Gastroesophageal sphincter (tissue), 3 donors: Measurements from ENCODE around the gene PIP4K2B.

Source experiments
- CTCF ChIP-seq, 4 experiments: fragments of 200-600 bp in 2 of 4; fragments of 450-650 bp in 2 of 4; sonication (generic) in 1 of 4; IDR thresholded peaks; one replicate each; pipeline ENCODE4 v1.5.1; 2017 to 2019; ENCODE audit warnings: antibody characterized with exemption in 4 of 4, mild to moderate bottlenecking in 2 of 4, moderate library complexity in 2 of 4
- EP300 ChIP-seq: sonication (generic); formaldehyde crosslinking; IDR thresholded peaks from one replicate; pipeline ENCODE4 v1.6.1; 2017; ENCODE audit warnings: antibody characterized with exemption, mild to moderate bottlenecking
- POLR2A ChIP-seq, 2 donors: fragments of 450-650 bp; IDR thresholded peaks; one replicate each; pipeline ENCODE4 v1.6.1; 2017; ENCODE audit warnings: antibody characterized with exemption in 2 of 2, mild to moderate bottlenecking in 2 of 2, moderate library complexity in 1 of 2

DNA sequence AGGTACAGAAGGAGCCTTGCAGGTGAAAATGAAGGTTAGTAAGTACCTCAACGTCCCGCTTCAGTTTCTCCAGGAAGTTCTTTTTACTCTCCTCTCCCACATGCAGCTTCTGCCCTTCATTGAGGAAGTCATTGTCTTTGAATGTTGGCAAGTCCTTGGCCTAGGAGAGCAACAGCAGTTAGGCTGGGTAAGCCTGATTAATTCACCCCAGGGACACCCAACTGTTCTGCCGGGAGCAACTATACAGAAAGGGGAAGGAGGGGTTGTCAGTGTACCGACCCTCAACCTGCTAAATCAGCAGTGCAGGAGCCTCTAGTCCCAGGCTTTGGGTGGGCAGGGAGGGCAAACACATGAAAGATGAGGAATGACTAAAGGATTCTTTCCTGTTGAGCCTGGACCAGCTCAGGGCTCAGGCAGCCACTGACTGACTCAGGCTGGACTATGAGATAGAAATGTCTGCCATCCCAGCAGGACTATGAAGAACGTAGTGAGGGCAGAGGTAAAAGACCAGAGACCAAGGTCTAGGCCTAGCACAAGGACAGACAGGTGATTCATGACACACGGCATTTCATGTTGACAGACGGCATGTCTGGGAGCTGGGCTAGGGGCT is 21.6 kb downstream of the PIP4K2B start:
- TF ChIP-seq CTCF (IDR thresholded peaks at IDR 0.05) (no peak), POLR2A (IDR thresholded peaks at IDR 0.05) (no peak), EP300 (no peak)
